22Rv1 (cell line): ENCODE data around the gene SLIT1.

Experiments
- CTCF ChIP-seq: fragments of 450-650 bp; IDR thresholded peaks from 2 replicates; pipeline ENCODE4 v1.5.1; 2017; ENCODE audit warnings: mild to moderate bottlenecking
- ZFX ChIP-seq: fragments of 450-650 bp; IDR thresholded peaks from 2 replicates; pipeline ENCODE4 v1.6.1; 2017; ENCODE audit warnings: antibody characterized with exemption, borderline replicate concordance

- no peak for TF ChIP-seq CTCF
- no peak for TF ChIP-seq ZFX
These were observed 105.5 kb downstream of the SLIT1 start for GRCh38 chr10:97080051-97080776.
